Neural cell (in vitro differentiated cells): Measurements from ENCODE around the gene LRRC31. TPM values are rescaled to one million over a fixed set of nuclear protein-coding genes. Genes with fewer than 3 reads are reported as not detected.

Experiments
- H2AFZ ChIP-seq: fragments of 200-600, 300-800 bp; sonication (generic), shearing (Covaris generic); 2 replicates; pipeline ENCODE4 v1.6.0; 2014; ENCODE audit warnings: low read depth, mild to moderate bottlenecking, antibody characterized with exemption, low read length, moderate library complexity
- H3F3A ChIP-seq: fragments of 200-600 bp; shearing (Covaris generic); 2 replicates; pipeline ENCODE4 v1.6.1; 2016; ENCODE audit warnings: mild to moderate bottlenecking, moderate library complexity, mixed read lengths, antibody characterized with exemption, low read length; ENCODE audit not compliant: insufficient read depth, poor library complexity, severe bottlenecking
- H3K27ac ChIP-seq: fragments of 200-600, 300-800 bp; sonication (generic), shearing (Covaris generic); 2 replicates; pipeline ENCODE4 v1.5.1; 2014; ENCODE audit warnings: mild to moderate bottlenecking, low read length, moderate library complexity
- H3K27me3 ChIP-seq: fragments of 300-800, 200-600 bp; sonication (generic), shearing (Covaris generic); 2 replicates; pipeline ENCODE4 v1.6.0; 2014; ENCODE audit warnings: mild to moderate bottlenecking, low read depth, low read length, moderate library complexity; ENCODE audit not compliant: insufficient read depth
- H3K36me3 ChIP-seq: fragments of 300-800, 200-600 bp; sonication (generic), shearing (Covaris generic); 2 replicates; pipeline ENCODE4 v1.5.1; 2014; ENCODE audit warnings: mild to moderate bottlenecking, antibody characterized with exemption, low read length, moderate library complexity; ENCODE audit not compliant: insufficient read depth
- H3K4me2 ChIP-seq: fragments of 300-800, 200-600 bp; sonication (generic), shearing (Covaris generic); 2 replicates; pipeline ENCODE4 v1.6.0; 2014; ENCODE audit warnings: mild to moderate bottlenecking, low read length
- H3K4me3 ChIP-seq: fragments of 300-800, 200-600 bp; sonication (generic), shearing (Covaris generic); 2 replicates; pipeline ENCODE4 v1.5.1; 2014; ENCODE audit warnings: mild to moderate bottlenecking, low read length, moderate library complexity
- H3K79me2 ChIP-seq: fragments of 200-600 bp; shearing (Covaris generic); replicated peaks from 2 replicates; pipeline ENCODE4 v1.6.0; 2014; ENCODE audit warnings: mild to moderate bottlenecking, low read length, moderate library complexity; ENCODE audit not compliant: insufficient read depth
- H3K9ac ChIP-seq: fragments of 300-800, 200-600 bp; sonication (generic), shearing (Covaris generic); 2 replicates; pipeline ENCODE4 v1.6.1; 2016; ENCODE audit warnings: mild to moderate bottlenecking, low read length, mixed read lengths
- H3K9me2 ChIP-seq: fragments of 200-600 bp; shearing (Covaris generic); 2 replicates; pipeline ENCODE4 v1.6.1; 2016; ENCODE audit warnings: mild to moderate bottlenecking, low read length, mixed read lengths; ENCODE audit not compliant: insufficient read depth
- H3K9me3 ChIP-seq: fragments of 200-600, 300-800 bp; sonication (generic), shearing (Covaris generic); 2 replicates; pipeline ENCODE4 v1.6.1; 2016; ENCODE audit warnings: mild to moderate bottlenecking, mixed run types, low read length, moderate library complexity, mixed read lengths
- H4K20me1 ChIP-seq: fragments of 200-600 bp; shearing (Covaris generic); 2 replicates; pipeline ENCODE4 v1.6.1; 2016; ENCODE audit warnings: mild to moderate bottlenecking, mixed run types; ENCODE audit not compliant: insufficient read depth
- EP300 ChIP-seq: fragments of 450-650 bp; conservative IDR thresholded peaks from 2 replicates; pipeline ENCODE4 v1.6.1; 2014; ENCODE audit warnings: antibody characterized with exemption, mild to moderate bottlenecking, moderate library complexity; ENCODE audit not compliant: poor library complexity, severe bottlenecking
- EZH2 ChIP-seq: fragments of 200-600, 300-800 bp; shearing (Covaris generic), sonication (generic); IDR thresholded peaks from 2 replicates; pipeline ENCODE4 v1.6.1; 2014; ENCODE audit warnings: antibody characterized with exemption, low read length, borderline replicate concordance, mild to moderate bottlenecking; ENCODE audit not compliant: insufficient read depth, poor library complexity, severe bottlenecking
- MXI1 ChIP-seq: fragments of 450-650 bp; conservative IDR thresholded peaks from 2 replicates; pipeline ENCODE4 v1.6.1; 2014; ENCODE audit warnings: antibody characterized with exemption, mild to moderate bottlenecking; ENCODE audit not compliant: poor library complexity, severe bottlenecking
- POLR2AphosphoS5 ChIP-seq: IDR thresholded peaks from 2 replicates; pipeline ENCODE4 v1.6.1; 2012
- RAD21 ChIP-seq: fragments of 450-650 bp; conservative IDR thresholded peaks from 2 replicates; pipeline ENCODE4 v1.6.1; 2014; ENCODE audit warnings: antibody characterized with exemption, mild to moderate bottlenecking, moderate library complexity
- SMC3 ChIP-seq: fragments of 450-650 bp; conservative IDR thresholded peaks from 2 replicates; pipeline ENCODE4 v1.6.1; 2014; ENCODE audit warnings: antibody characterized with exemption, mild to moderate bottlenecking, moderate library complexity; ENCODE audit not compliant: poor library complexity
- TAF1 ChIP-seq: IDR thresholded peaks from 2 replicates; pipeline ENCODE4 v1.6.1; 2012; ENCODE audit warnings: low read depth
- polyA plus RNA-seq: library from polyadenylated mRNA; depleted of rRNA; stranded (reverse); fragments of >200 nt; gene quantifications from 2 replicates; pipeline ENCODE4 v1.2.3, GENCODE V29; 2014
- TF ChIP-seq, protein P1 (sequence below): IDR thresholded peaks from 2 replicates; pipeline ENCODE4 v1.6.1; 2012; ENCODE audit warnings: borderline replicate concordance
- TF ChIP-seq, protein P2 (sequence below): fragments of 450-650 bp; IDR thresholded peaks from 2 replicates; pipeline ENCODE4 v1.5.1; 2014; ENCODE audit warnings: antibody characterized with exemption, mild to moderate bottlenecking, moderate library complexity; ENCODE audit not compliant: poor library complexity, severe bottlenecking

The LRRC31 gene
- polyA plus RNA-seq, 1 donor from 2014 or later: not detected

DNA sequence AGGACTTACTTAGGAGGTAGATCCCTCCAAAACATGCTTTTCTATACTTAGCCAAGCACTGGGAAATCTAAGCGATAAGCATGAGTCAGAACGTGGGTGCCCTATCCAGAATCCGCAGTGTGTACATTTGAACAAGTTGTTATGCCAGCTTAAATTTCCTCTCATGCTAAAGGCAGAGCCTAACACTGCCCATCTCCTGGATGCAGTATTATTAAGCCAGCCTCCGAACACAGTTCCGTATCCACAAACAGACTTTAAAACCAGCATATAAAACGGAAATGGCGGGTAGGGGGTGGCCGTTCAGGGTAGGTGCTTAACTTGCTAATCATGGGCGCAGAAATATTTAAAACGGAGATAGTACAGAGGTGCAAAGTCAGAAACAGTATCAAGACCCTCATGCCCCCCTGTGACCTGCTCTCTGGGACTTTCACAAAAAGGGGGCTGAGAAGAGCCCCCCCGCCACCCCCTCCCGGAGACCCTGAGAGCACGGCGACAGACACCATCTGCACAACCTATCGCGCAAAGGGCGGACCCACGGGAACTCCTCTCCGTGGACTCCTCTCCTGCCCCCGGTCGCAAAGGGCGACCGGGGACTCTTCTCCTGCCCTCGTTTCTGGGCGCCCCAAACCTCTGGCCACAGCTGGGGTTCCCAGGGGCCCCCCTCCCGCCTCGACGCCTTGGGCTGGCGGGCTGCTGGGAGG is 58.0 kb downstream of the LRRC31 start:
- H3K4me2 ChIP-seq: no peak overlapping the region
- H3K27me3 ChIP-seq: no peaks in the 10 kb centered on the region
- no peaks in the 10 kb centered on the region for H3K9me2 ChIP-seq
- peak overlapping the region; percentile 55 for H3K9ac ChIP-seq
- H2AFZ ChIP-seq: no peak overlapping the region
- no peaks in the 10 kb centered on the region for H3F3A ChIP-seq
- TF ChIP-seq EZH2: no peak
- no peak for TF ChIP-seq RAD21
- no peak for TF ChIP-seq TAF1
- TF ChIP-seq, protein P1, sequence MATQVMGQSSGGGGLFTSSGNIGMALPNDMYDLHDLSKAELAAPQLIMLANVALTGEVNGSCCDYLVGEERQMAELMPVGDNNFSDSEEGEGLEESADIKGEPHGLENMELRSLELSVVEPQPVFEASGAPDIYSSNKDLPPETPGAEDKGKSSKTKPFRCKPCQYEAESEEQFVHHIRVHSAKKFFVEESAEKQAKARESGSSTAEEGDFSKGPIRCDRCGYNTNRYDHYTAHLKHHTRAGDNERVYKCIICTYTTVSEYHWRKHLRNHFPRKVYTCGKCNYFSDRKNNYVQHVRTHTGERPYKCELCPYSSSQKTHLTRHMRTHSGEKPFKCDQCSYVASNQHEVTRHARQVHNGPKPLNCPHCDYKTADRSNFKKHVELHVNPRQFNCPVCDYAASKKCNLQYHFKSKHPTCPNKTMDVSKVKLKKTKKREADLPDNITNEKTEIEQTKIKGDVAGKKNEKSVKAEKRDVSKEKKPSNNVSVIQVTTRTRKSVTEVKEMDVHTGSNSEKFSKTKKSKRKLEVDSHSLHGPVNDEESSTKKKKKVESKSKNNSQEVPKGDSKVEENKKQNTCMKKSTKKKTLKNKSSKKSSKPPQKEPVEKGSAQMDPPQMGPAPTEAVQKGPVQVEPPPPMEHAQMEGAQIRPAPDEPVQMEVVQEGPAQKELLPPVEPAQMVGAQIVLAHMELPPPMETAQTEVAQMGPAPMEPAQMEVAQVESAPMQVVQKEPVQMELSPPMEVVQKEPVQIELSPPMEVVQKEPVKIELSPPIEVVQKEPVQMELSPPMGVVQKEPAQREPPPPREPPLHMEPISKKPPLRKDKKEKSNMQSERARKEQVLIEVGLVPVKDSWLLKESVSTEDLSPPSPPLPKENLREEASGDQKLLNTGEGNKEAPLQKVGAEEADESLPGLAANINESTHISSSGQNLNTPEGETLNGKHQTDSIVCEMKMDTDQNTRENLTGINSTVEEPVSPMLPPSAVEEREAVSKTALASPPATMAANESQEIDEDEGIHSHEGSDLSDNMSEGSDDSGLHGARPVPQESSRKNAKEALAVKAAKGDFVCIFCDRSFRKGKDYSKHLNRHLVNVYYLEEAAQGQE: no peak
- TF ChIP-seq POLR2AphosphoS5: no peak
- TF ChIP-seq, protein P2, sequence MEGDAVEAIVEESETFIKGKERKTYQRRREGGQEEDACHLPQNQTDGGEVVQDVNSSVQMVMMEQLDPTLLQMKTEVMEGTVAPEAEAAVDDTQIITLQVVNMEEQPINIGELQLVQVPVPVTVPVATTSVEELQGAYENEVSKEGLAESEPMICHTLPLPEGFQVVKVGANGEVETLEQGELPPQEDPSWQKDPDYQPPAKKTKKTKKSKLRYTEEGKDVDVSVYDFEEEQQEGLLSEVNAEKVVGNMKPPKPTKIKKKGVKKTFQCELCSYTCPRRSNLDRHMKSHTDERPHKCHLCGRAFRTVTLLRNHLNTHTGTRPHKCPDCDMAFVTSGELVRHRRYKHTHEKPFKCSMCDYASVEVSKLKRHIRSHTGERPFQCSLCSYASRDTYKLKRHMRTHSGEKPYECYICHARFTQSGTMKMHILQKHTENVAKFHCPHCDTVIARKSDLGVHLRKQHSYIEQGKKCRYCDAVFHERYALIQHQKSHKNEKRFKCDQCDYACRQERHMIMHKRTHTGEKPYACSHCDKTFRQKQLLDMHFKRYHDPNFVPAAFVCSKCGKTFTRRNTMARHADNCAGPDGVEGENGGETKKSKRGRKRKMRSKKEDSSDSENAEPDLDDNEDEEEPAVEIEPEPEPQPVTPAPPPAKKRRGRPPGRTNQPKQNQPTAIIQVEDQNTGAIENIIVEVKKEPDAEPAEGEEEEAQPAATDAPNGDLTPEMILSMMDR: no peak
- no peak for TF ChIP-seq EP300
- no peak for TF ChIP-seq SMC3
- no peak for TF ChIP-seq MXI1
- peak overlapping the region; percentile 64 for H3K4me3 ChIP-seq
- H3K79me2 ChIP-seq: no peaks in the 10 kb centered on the region
- H4K20me1 ChIP-seq: no peaks in the 10 kb centered on the region
- no peaks in the 10 kb centered on the region for H3K9me3 ChIP-seq
- no peak overlapping the region for H3K27ac ChIP-seq
- H3K36me3 ChIP-seq: no peaks in the 10 kb centered on the region

DNA sequence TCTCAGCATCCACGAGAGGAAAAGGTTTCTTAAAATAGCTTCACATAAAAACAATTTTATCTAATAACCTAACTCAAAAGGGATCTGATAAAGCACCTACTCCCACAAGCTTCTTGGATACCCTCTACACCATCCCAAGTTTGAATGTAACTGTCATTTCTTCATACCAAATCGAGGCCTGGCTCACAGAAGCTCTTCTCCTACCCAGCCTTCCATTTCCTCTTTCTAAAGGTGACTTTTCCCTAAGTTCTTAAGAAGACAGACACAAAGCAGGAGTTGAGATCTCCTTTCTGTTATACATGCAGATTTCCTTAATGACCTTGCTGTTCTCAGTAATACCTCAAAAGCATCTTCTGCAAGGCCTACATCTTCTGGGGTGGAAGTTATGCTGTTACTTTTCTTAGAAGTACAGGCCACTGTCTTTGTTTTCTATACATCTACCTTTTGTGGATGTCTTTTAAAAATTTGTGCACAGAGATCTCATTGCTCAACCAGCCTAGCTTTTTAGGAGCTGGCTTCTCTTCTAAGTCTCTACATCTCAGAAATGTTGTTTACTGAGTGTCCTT is 60.4 kb downstream of the LRRC31 start:
- Histone ChIP-seq H3K36me3 (no peaks in the 10 kb centered on the region), H4K20me1 (no peaks in the 10 kb centered on the region), H3K9me3 (no peaks in the 10 kb centered on the region), H3K79me2 (no peaks in the 10 kb centered on the region), H3F3A (no peaks in the 10 kb centered on the region), H2AFZ (no peak overlapping the region), H3K4me3 (no peak overlapping the region), H3K9me2 (no peaks in the 10 kb centered on the region), H3K4me2 (no peak overlapping the region), H3K27me3 (no peaks in the 10 kb centered on the region), H3K27ac (no peak overlapping the region), H3K9ac (no peak overlapping the region)
- TF ChIP-seq EZH2 (no peak), EP300 (no peak), SMC3 (no peak), TAF1 (no peak), POLR2AphosphoS5 (no peak), MXI1 (no peak), RAD21 (no peak)
- TF ChIP-seq, protein P1: no peak
- TF ChIP-seq, protein P2: no peak
